ENCODE measurements around the gene SGSM1.
"Not testable (repeated sequence)": the region's sequence is repeated elsewhere in the genome, so short reads cannot be mapped to it uniquely, and the experiment has no call there.

Gene SGSM1

GRCh38 chr22:24901448-24901847 lies 95.4 kb downstream of the SGSM1 start:
- no peak for TF ChIP-seq CTCF (IDR thresholded peaks at IDR 0.05; ENCODE audit: borderline replicate concordance, insufficient read depth, low read depth, low read length)
- no peak overlapping the region for H3K4me3 ChIP-seq (ENCODE audit: low read depth, low read length)

- no peak overlapping the region for H3K4me3 ChIP-seq (ENCODE audit: low read depth, low read length)
- TF ChIP-seq CTCF (IDR thresholded peaks at IDR 0.05; ENCODE audit: borderline replicate concordance, insufficient read depth, low read depth, low read length), result no peak
Observed at GRCh38 chr22:24905909-24906308, 99.9 kb downstream of the SGSM1 start.

GRCh38 chr22:24907101-24907500 lies 101.1 kb downstream of the SGSM1 start:
- H3K4me3 ChIP-seq (ENCODE audit: low read depth, low read length), result not testable (repeated sequence)

- no peak overlapping the region for H3K4me3 ChIP-seq (ENCODE audit: low read depth, low read length)
- no peak for TF ChIP-seq CTCF (IDR thresholded peaks at IDR 0.05; ENCODE audit: borderline replicate concordance, insufficient read depth, low read depth, low read length)
Observed at GRCh38 chr22:24920029-24920428, 114.0 kb downstream of the SGSM1 start.

- no peak for TF ChIP-seq CTCF (IDR thresholded peaks at IDR 0.05; ENCODE audit: borderline replicate concordance, insufficient read depth, low read depth, low read length)
- no peak overlapping the region for H3K4me3 ChIP-seq (ENCODE audit: low read depth, low read length)
Observed at GRCh38 chr22:24925586-24926427, 119.8 kb downstream of the SGSM1 start.

- H3K4me3 ChIP-seq (ENCODE audit: low read depth, low read length), result no peak overlapping the region
- no peak for TF ChIP-seq CTCF (IDR thresholded peaks at IDR 0.05; ENCODE audit: borderline replicate concordance, insufficient read depth, low read depth, low read length)
Observed at GRCh38 chr22:24926428-24926725, 120.4 kb downstream of the SGSM1 start.

- TF ChIP-seq CTCF (IDR thresholded peaks at IDR 0.05; ENCODE audit: borderline replicate concordance, insufficient read depth, low read depth, low read length), result no peak
- H3K4me3 ChIP-seq (ENCODE audit: low read depth, low read length), result no peak overlapping the region
Observed at GRCh38 chr22:24926849-24927579, 121.0 kb downstream of the SGSM1 start.
